Heart left ventricle (tissue), 13 donors: ENCODE measurements around the gene KIF1A.

Experiments used
- CTCF ChIP-seq, 12 donors: fragments of 200-600 bp; sonication (generic) in 4 of 12; IDR thresholded peaks; one replicate each; pipeline versions ENCODE4 v1.5.0 to v1.8.0; 2018 to 2022; ENCODE audit warnings: antibody characterized with exemption in 12 of 12, mild to moderate bottlenecking in 5 of 12
- POLR2A ChIP-seq, 2 donors: fragments of 450-650 bp; IDR thresholded peaks; one replicate each; pipeline ENCODE4 v1.6.1; 2017; ENCODE audit warnings: antibody characterized with exemption in 2 of 2, mild to moderate bottlenecking in 2 of 2, moderate library complexity in 2 of 2
- donor health status: ischemic (EF 13 %, LVEDD 7.1; RV severe dilation, severe dysfunction).
- donor health status: DM: no; HTN: yes; CAD: no.
- donor health status: DM: no; HTN: no; CAD: no.
- donor health status: ischemic (EF 25% LVEDD 6.9; RV normal size, moderate dysfunction).
- donor health status: ischemic (EF 25% LVEDD 5.7; RV mildly dilated, moderate dysfunction).
- donor health status: ischemic (EF 35%, LVEDD 5.7; RV mildly dilated, moderate dysfunction).
- donor health status: nonischemic (EF 11% LVEDD 7.7; RV severe dilation, severe dysfunction).
- donor health status: DM: yes; HTN: yes; CAD: no.
- donor health status: PGD.
- donor health status: ischemic (EF 29% LVEDD 5.4; RV normal size, mild dysfunction).
- donor health status: nonischemic (EF 23%, LVEDD 6.1; RV moderate dilation, normal function).

- no peak for TF ChIP-seq CTCF (IDR thresholded peaks at IDR 0.05)
- no peak for TF ChIP-seq POLR2A (IDR thresholded peaks at IDR 0.05)
Measured at GRCh38 chr2:240762971-240763370, 57.0 kb downstream of the KIF1A start.
